ENCODE results near the gene MAP3K6.
"Not testable (repeated sequence)": the region's sequence is repeated elsewhere in the genome, so short reads cannot be mapped to it uniquely, and the experiment has no call there.

Gene MAP3K6

GRCh38 chr1:27408151-27408550 lies 41.4 kb upstream of the MAP3K6 start:
- Histone ChIP-seq H3K9me2 (replicated peaks; ENCODE audit: insufficient read depth, low read length) (no peaks in the 10 kb centered on the region), H4K20me1 (ENCODE audit: low read depth, low read length) (no peaks in the 10 kb centered on the region), H3K4me2 (ENCODE audit: low read depth, low read length, poor library complexity, severe bottlenecking) (no peak overlapping the region), H3K9ac (ENCODE audit: low read length) (no peak overlapping the region), H3K27ac (ENCODE audit: low read depth, low read length) (no peak overlapping the region), H3F3A (ENCODE audit: insufficient read depth) (0 out of 2 replicates have a peak, but pooled peaks cover 4% of the 10 kb centered on the region), H2AFZ (ENCODE audit: low read depth, low read length, severe bottlenecking) (no peak overlapping the region), H3K36me3 (ENCODE audit: low read length) (peaks cover 6% of the 10 kb centered on the region; the same call in 1 of the 2 replicates), H3K4me3 (ENCODE audit: insufficient read depth, low read length, poor library complexity, severe bottlenecking) (no peak overlapping the region), H3K79me2 (ENCODE audit: insufficient read depth, low read length) (no peaks in the 10 kb centered on the region), H3K9me3 (ENCODE audit: insufficient read depth, low read length) (no peaks in the 10 kb centered on the region), H3K27me3 (ENCODE audit: low read length) (no peaks in the 10 kb centered on the region)
- TF ChIP-seq CTCF (IDR thresholded peaks at IDR 0.05; ENCODE audit: insufficient read depth, low read length, poor library complexity, severe bottlenecking) = no peak
- TF ChIP-seq EZH2phosphoT487 (conservative IDR thresholded peaks at IDR 0.05; ENCODE audit: low read length) = no peak

GRCh38 chr1:27406791-27407190 lies 40.0 kb upstream of the MAP3K6 start:
- H3F3A ChIP-seq (ENCODE audit: insufficient read depth); H3K27ac ChIP-seq (ENCODE audit: low read depth, low read length); H2AFZ ChIP-seq (ENCODE audit: low read depth, low read length, severe bottlenecking); H3K9ac ChIP-seq (ENCODE audit: low read length); H3K79me2 ChIP-seq (ENCODE audit: insufficient read depth, low read length); H3K9me3 ChIP-seq (ENCODE audit: insufficient read depth, low read length); H3K4me2 ChIP-seq (ENCODE audit: low read depth, low read length, poor library complexity, severe bottlenecking); H3K36me3 ChIP-seq (ENCODE audit: low read length); H3K27me3 ChIP-seq (ENCODE audit: low read length); H3K9me2 ChIP-seq (replicated peaks; ENCODE audit: insufficient read depth, low read length); H4K20me1 ChIP-seq (ENCODE audit: low read depth, low read length); H3K4me3 ChIP-seq (ENCODE audit: insufficient read depth, low read length, poor library complexity, severe bottlenecking): not testable (repeated sequence)

- H4K20me1 ChIP-seq (ENCODE audit: low read depth, low read length) = no peaks in the 10 kb centered on the region
- H3K27me3 ChIP-seq (ENCODE audit: low read length) = no peaks in the 10 kb centered on the region
- no peak overlapping the region for H3K9ac ChIP-seq (ENCODE audit: low read length)
- H3K9me3 ChIP-seq (ENCODE audit: insufficient read depth, low read length) = no peaks in the 10 kb centered on the region
- TF ChIP-seq EZH2phosphoT487 (conservative IDR thresholded peaks at IDR 0.05; ENCODE audit: low read length) = no peak
- TF ChIP-seq CTCF (IDR thresholded peaks at IDR 0.05; ENCODE audit: insufficient read depth, low read length, poor library complexity, severe bottlenecking) = no peak
- H3K4me2 ChIP-seq (ENCODE audit: low read depth, low read length, poor library complexity, severe bottlenecking) = no peak overlapping the region
- no peaks in the 10 kb centered on the region for H3K79me2 ChIP-seq (ENCODE audit: insufficient read depth, low read length)
- no peak overlapping the region for H3K4me3 ChIP-seq (ENCODE audit: insufficient read depth, low read length, poor library complexity, severe bottlenecking)
- H3K36me3 ChIP-seq (ENCODE audit: low read length) = 0 out of 2 replicates have a peak, but pooled peaks cover 3% of the 10 kb centered on the region
- H3K27ac ChIP-seq (ENCODE audit: low read depth, low read length) = no peak overlapping the region
- H2AFZ ChIP-seq (ENCODE audit: low read depth, low read length, severe bottlenecking) = no peak overlapping the region
- no peaks in the 10 kb centered on the region for H3K9me2 ChIP-seq (replicated peaks; ENCODE audit: insufficient read depth, low read length)
- H3F3A ChIP-seq (ENCODE audit: insufficient read depth) = peaks cover 5% of the 10 kb centered on the region; the same call in 1 of the 2 replicates
Measured at GRCh38 chr1:27406362-27406680, 39.6 kb upstream of the MAP3K6 start.

GRCh38 chr1:27405598-27406361 lies 39.0 kb upstream of the MAP3K6 start:
- not testable (repeated sequence) for H3K79me2 ChIP-seq (ENCODE audit: insufficient read depth, low read length)

More at GRCh38 chr1:27405598-27406361, 39.0 kb upstream of the MAP3K6 start:
- not testable (repeated sequence) for H4K20me1 ChIP-seq (ENCODE audit: low read depth, low read length); H3K27ac ChIP-seq (ENCODE audit: low read depth, low read length); H3F3A ChIP-seq (ENCODE audit: insufficient read depth); H3K9me3 ChIP-seq (ENCODE audit: insufficient read depth, low read length); H2AFZ ChIP-seq (ENCODE audit: low read depth, low read length, severe bottlenecking); H3K9ac ChIP-seq (ENCODE audit: low read length); H3K4me2 ChIP-seq (ENCODE audit: low read depth, low read length, poor library complexity, severe bottlenecking); H3K9me2 ChIP-seq (replicated peaks; ENCODE audit: insufficient read depth, low read length); H3K4me3 ChIP-seq (ENCODE audit: insufficient read depth, low read length, poor library complexity, severe bottlenecking); H3K27me3 ChIP-seq (ENCODE audit: low read length); H3K36me3 ChIP-seq (ENCODE audit: low read length)

All from SU-DHL-6 (cell line).